HS-27A (cell line): ENCODE results near the gene CEBPB.

ENCODE experiments used
- DNase-seq: peaks from one replicate; pipeline ENCODE4 v3.0.0-alpha.2; 2012; ENCODE audit warnings: low read depth, missing footprints

The CEBPB gene

DNA sequence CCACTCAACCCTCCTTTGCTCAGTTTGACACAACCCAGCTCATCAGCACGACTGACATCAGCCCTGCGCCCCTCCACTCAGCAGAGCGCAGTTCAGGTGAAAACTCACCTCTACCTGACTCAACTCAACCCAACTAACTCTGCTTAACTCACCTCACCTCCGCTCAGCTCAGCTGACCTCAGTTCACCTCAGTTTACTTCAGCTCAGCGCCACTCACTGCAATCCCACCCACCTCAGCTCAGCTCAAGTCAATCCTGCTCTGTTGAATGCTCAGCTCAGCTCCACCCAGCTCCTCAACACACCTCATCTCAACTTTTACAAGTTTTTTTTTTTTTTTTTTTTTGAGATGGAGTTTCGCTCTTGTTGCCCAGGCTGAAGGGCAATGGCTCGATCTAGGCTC is 39.6 kb downstream of the CEBPB start:
- no peak for DNase-seq

DNA sequence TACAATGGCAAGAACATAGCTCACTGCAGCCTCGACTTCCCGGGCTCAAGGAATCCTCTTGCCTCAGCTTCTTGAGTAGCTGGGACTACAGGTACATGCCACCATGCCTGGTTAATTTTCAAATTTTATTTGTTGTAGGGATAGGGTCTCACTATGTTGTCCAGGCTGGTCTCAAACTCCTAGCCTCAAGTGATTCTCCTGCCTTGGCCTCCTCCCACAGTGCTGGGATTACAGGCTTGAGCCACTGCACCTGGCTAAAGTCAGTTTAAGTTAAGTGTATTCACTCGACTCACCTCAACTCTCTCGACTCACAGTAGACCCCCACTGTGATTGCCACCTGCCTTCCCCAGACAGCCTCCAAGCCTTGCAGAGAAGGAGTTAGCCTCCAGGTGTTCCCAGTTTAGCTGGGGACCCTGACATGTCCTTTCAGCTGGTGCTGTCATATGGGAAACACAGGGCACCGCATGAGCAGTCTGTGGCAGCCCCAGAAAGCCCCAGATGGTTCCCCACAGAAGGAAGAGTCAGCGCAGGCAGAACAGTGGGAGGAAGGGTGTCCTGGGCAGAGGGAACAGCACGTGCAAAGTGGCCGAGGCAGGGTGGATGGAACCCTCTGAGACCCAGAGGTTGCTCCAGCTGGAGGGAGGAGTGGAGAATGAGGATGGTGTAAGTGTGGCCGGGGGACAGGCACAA is 40.4 kb downstream of the CEBPB start:
- no peak for DNase-seq

DNA sequence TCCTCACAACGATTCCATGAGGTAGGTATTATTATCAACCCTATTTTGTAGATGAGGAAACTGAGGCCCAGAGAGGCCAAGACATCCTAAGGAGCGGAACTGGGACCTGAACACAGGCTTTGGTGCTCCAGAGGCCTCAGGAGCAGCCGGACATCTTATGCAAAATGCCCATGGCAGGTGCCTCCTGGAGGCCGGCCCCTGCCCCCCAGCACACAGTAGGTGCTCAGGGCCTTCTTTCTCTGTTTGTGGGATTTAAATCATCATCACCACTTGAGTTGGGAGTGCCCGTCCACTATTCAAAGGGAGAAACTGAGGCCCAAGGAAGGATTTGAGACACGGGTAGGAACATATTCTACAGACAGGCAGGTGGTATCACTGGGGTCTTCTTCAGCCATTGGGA is 41.2 kb downstream of the CEBPB start:
- no peak for DNase-seq

DNA sequence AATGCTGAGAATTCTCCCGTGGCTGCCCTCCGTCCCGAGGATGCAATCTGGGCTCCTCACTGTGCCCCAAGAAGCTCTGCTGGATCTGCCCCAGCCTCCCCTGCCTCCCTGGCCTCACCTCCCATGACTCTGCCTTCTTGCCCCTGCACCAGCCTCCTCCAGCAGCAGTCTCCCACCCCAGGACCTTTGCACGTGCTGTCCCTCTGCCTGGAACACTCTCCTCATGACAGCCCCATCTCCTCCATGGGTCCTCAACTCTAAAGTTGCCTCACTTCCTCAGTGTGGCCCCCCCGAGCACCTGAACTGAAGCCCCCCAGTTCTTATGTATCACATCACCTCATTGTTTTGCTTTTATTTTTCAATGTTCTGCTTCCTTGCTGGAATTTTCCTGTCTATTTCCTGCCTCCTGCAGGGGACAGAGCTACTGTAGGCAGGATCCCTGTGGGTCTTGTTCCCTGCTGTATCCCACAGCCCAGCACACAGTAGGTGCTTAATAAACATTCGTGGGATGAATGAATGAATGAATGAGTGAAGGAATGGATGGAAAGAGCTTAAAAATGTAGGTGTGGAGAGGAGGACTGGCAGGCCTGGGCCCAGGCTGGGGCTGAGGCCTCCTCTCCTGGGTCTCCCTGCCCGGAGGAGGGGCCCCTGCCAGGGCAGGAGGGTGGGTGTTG is 42.2 kb downstream of the CEBPB start:
- no peak for DNase-seq

DNA sequence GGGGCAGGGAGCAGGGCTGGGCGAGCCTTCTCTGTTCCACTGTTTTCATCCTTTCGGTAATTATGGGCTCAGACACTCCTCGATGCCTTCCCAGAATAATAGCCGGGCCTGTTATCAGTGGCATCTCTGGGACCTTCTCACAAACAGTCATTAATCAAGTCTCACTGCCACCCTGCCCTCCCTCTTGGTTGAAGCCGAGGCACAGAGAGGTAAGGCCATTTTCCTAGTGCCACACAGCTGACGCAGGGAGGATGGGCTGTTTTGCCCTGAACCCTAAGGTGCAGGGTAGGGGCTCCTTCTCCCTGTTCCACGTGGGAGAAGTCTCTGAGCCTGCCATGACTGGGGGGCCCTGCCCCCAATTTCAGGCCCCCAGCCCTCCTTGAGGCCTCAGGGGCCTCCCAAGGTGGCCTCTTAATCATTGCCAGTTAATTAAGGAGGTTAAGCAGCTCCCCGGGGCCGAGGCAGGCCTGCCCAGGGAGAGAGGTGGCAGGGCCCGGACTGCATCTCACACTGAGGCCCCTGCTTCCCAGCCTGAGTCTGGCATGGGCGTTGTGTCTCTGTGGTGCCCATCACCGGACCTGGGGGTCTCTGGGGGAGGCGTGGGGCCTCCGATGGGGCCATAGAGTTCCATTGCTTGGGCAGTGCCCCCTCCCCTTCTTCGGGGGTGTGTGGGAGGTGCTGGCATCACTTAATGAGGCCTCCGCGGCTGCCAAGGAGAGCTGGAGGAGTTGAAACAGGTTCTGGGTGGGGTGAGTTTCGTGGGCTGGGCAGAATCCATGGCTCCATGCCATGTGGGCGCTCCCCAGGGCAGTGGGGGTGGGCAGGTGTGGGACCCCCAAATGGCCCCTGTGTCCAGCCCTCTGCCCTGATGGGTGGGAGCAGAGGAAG is 42.9 kb downstream of the CEBPB start:
- no peak for DNase-seq

DNA sequence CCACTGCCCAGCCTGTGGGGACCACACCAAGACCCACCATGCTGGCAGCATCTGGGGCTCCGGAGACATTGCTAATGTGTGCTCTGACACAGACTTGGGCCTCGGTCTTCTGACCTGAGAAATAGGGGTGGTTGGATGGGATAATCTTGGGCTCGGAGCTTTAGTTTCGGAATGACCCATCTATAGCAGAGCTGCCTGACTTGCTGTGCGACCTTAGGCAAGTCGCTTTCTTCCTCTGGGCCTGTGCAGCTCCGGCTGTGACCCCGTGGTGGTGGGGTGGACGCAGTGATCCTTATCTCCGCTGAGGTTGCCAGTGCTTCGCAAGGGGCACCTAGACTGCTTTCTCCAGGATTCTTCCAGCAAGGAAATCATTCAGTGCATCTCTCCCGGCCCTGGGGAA is 43.7 kb downstream of the CEBPB start:
- DNase-seq: no peak

DNA sequence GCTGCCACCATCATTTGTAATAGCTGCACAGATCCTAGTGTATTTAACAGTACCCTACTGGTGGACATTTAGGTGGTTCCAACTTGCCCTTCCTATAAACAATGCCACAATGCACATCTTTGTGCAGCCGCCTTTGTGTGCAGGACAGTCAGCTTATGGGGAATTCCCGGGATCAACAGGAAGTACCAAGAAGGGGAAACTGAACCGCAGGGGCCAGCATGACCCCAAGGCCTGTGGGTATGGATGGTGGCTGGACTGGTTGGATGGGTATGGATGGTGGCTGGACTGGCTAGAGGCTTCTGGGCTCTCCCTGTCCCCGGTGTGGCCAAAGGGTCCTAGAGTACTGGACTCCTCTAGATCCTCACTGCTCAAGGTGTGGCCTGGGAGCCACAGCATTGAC is 46.7 kb downstream of the CEBPB start:
- no peak for DNase-seq

DNA sequence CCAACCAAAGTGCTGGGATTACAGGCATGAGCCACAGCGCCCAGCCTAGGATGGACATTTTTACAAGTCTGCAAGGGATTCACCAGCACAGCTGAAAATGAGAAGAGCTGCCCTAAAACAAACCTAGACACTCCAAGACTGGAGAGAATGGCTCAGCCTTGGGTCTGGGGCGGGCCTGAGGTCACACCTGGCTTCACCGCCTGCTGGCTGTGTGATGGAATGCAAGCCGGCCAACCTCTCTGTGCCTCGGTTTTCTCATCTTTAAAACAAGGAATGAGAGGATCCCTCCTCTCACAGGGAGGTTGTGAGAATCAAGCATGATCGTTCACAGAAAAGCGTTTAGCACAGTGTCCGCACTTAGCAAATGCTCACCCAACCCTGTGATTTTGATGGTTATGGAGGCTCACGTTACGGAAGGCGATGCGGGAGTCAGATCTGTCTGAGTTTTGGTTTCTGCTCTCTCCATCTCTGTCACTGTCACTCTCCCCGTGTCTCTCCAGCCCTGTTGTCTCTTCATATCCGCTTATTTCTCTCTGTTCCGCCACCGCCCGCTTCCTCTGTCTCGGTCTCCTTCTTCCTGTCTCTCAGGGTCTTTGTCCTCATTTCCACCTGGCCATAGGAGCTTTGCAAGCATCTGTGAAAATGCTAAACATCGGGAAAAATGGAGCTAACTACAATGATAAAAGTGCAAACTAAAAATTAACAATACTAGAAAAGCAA is 47.6 kb downstream of the CEBPB start:
- no peak for DNase-seq

DNA sequence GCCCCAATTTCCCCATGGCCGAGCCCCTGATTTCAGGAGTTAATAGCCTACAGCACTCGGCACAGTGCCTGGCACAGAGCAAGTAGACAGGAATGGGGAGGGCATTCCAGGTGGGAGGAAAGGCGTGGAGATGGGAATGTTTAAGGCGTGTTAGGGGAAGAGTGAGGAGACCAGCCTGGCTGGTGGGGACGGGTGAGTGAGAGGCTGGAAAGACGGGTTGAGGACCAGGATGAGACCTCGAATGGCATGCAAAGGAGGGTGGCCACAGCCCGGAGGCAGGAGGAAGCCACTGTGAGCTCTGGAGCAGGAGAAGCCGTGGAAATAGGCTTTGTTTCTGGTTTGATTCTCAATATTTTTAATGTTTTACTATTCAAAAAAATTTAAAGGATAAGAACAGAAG is 49.5 kb downstream of the CEBPB start:
- DNase-seq: no peak

DNA sequence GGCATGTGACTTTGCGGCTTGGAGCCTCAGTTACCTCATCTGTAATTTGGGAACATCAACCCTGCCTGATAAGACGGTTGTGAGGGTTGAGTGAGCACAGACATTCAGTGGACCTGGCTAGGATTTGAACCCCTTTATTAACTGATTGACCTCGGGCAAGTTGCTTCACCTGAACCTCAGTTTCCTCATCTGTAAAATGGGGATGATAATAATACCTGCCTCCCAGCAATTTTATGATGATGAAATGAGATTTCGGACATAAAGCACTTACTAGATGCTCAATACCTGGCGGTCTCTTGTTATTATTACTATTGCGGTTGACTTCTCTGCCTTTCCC is 51.5 kb downstream of the CEBPB start:
- DNase-seq: no peak
